ENCODE measurements around the gene MAP4K4.

The MAP4K4 gene

DNA sequence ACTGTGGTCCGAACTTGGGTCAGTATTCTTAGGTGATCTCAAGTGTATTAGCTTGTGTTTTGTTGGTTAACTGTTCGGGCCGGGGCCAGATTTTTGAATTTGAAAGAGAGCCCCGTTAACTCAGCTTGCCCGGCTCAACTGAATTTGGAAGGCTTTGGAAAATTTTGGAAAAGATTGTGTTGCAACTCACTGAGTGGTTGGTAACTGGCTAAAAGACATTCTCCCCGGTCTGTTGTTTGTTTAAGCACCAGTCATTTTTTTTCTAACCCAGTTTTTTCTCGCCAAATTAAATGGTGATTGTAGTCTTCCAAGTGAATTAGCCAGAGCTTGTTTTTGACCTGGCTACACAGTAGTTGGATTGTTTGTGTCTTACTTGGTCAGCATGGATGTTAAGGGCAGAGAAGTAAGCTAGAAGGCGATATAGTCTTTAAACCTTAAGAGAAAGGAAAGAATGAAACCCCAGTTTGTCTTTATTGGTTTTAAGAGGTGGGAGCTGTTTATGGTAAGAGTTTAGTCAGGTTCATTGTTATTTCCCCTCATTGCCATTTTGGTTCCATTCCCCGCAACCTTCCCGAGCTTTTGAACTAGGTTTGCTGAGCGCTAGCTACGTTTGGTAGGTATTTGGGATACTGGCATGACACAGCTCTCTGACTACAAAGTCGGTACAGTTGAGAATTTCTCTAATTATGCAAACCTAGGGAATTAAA, 2.4 kb downstream of the MAP4K4 start:
- Mint-ChIP-seq H3K4me1 (ENCODE audit: low read depth) (peaks cover 44% of the 10 kb centered on the region), H3K36me3 (ENCODE audit: low read depth) (peaks cover 22% of the 10 kb centered on the region)

DNA sequence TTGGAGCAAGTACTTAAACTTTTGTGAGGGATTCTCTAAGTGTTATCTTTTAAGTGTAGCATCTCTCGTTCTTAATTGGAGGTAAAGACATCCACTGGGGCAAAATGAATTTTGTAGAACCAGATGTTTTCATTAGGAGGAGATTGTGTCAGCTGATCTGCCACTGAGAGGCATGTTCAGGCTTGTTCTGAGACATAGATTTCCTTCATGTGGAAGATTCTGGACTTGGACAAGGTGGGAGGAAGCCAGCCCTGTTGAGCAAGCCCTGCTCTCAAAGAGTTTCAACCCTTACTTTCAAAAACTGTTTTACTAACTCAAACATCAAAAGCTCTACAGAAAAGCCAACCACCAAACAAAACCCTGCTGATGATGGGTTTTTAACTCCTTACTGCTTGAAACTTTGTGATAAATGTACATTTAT, 6.5 kb downstream of the MAP4K4 start:
- Mint-ChIP-seq H3K4me3 (peak overlapping the region; percentile 78), H3K27me3 (ENCODE audit: low read depth) (no peaks in the 10 kb centered on the region), H3K4me1 (ENCODE audit: low read depth) (peaks cover 62% of the 10 kb centered on the region), H3K9me3 (no peaks in the 10 kb centered on the region), H3K36me3 (ENCODE audit: low read depth) (peaks cover 35% of the 10 kb centered on the region), H3K27ac (peak overlapping the region; percentile 88)

More for the DNA sequence above, 2.4 kb downstream of the MAP4K4 start:
- H3K27ac Mint-ChIP-seq: no peak overlapping the region
- H3K4me3 Mint-ChIP-seq: no peak overlapping the region
- H3K27me3 Mint-ChIP-seq (ENCODE audit: low read depth): no peaks in the 10 kb centered on the region
- H3K9me3 Mint-ChIP-seq: no peaks in the 10 kb centered on the region

DNA sequence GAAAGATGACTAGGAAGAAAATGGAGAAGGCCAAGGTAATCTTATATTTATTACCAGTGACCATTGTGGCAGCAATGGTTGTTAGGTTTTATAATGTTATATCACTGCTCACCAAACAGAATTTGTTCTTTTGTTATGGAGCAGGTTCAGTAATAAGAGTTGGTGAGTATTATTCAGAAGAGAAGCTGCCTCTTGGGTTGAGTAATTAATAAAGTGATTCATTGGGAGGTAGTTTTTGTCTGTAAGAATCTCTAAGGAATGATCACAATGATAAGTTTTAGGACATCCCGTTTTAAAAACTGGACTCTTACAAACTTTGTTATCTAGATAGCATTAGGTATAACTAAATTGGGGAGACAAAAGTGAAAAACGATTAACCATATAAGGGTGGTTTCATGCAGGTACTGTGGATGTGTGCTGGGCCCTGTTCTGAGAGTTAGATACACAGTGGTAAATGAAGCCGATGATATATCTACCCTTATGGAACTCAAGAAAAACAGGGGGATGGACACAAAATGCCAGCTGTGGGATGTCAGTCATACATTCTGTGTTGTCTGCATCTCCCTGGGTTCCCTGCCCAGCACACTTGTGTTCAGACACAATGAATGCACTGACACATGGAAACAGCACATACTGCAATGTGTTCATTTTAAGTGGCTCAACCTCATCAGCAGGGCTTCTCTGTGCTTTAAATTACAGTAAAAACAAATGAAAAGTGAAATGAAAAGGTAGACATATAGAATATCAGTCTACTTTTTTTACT, 7.5 kb downstream of the MAP4K4 start:
- no peaks in the 10 kb centered on the region for H3K27me3 Mint-ChIP-seq (ENCODE audit: low read depth)
- H3K4me1 Mint-ChIP-seq (ENCODE audit: low read depth): peaks cover 64% of the 10 kb centered on the region
- H3K36me3 Mint-ChIP-seq (ENCODE audit: low read depth): peaks cover 36% of the 10 kb centered on the region
- peak overlapping the region; percentile 49 for H3K4me3 Mint-ChIP-seq
- peak overlapping the region; percentile 53 for H3K27ac Mint-ChIP-seq
- no peaks in the 10 kb centered on the region for H3K9me3 Mint-ChIP-seq

DNA sequence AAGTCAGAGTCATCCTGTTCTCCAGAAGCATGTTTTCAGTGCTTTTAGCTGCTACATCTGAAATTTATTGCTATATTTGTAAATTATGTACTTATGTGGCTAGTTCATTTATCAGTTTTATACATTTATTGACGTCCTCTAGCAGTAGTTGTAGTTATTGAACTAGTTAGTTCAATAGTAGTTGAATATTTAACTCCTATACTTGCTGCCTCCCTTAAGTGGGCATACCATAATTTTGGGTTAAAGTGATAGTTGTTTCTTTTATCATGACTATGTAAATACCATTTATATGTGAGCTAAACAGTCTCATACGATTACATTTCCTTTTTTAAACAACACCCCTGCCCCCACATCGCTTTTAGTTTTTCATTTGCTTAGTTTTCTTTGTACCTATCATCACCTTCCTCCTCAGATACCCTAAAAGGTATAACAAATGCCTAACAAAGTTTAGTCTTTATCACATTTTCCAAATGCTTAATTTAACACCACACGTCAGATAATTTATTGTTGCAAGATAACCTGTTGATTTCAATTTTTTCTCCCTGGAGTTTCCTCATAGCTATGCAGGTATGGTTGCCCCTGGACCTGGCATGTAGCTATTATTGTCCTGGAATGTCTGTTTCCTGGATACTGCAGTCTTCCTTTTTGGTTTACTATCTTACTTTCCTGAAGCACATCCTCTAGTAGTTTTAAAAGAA, 8.8 kb downstream of the MAP4K4 start:
- Mint-ChIP-seq H3K27ac (peak overlapping the region; percentile 64), H3K27me3 (ENCODE audit: low read depth) (no peaks in the 10 kb centered on the region), H3K4me1 (ENCODE audit: low read depth) (peaks cover 66% of the 10 kb centered on the region), H3K36me3 (ENCODE audit: low read depth) (peaks cover 34% of the 10 kb centered on the region), H3K9me3 (no peaks in the 10 kb centered on the region), H3K4me3 (peak overlapping the region; percentile 66)

DNA sequence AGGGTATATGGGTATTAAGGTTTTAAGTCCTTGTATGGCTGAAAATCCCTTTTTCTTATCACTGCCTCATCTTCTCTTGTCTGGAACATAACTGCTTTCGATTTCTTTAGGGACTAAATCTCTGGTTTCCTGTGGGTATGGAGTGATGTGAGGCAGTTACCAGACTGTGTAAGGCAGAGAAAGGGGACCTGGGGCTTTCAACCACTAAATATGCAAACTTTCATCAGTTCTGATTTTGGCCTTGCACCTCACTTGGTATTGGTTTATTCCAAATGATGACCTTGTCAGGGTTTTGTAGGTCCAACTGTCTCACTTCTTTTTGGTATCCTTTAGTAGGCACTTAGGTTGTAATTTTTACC, 9.3 kb downstream of the MAP4K4 start:
- Mint-ChIP-seq H3K4me1 (ENCODE audit: low read depth) (peaks cover 66% of the 10 kb centered on the region), H3K27ac (peak overlapping the region; percentile 64), H3K27me3 (ENCODE audit: low read depth) (no peaks in the 10 kb centered on the region), H3K9me3 (no peaks in the 10 kb centered on the region), H3K4me3 (peak overlapping the region; percentile 66), H3K36me3 (ENCODE audit: low read depth) (peaks cover 33% of the 10 kb centered on the region)

DNA sequence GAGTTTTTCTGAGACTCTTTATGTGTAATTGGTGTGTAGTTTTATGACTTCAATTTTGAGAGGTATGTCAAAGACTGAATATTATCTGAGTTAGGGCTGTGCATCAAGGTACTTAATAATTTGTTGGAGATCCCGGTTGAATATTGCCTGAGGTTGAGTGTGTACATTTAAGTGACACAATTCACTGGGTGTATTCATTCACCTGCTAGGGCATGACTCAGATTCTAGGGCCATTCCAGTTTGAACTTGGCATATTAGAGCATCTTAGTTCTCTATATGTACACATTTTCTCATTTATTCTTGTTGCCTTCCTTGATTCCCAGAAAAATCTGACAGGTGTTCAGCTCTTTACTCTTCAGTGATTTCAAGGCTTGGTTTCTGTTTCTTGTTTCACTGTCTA, 12.5 kb downstream of the MAP4K4 start:
- H3K4me1 Mint-ChIP-seq (ENCODE audit: low read depth): peaks cover 53% of the 10 kb centered on the region
- H3K4me3 Mint-ChIP-seq: peak overlapping the region; percentile 13
- H3K27ac Mint-ChIP-seq: peak overlapping the region; percentile 42
- peaks cover 23% of the 10 kb centered on the region for H3K36me3 Mint-ChIP-seq (ENCODE audit: low read depth)
- H3K9me3 Mint-ChIP-seq: no peaks in the 10 kb centered on the region
- H3K27me3 Mint-ChIP-seq (ENCODE audit: low read depth): no peaks in the 10 kb centered on the region

DNA sequence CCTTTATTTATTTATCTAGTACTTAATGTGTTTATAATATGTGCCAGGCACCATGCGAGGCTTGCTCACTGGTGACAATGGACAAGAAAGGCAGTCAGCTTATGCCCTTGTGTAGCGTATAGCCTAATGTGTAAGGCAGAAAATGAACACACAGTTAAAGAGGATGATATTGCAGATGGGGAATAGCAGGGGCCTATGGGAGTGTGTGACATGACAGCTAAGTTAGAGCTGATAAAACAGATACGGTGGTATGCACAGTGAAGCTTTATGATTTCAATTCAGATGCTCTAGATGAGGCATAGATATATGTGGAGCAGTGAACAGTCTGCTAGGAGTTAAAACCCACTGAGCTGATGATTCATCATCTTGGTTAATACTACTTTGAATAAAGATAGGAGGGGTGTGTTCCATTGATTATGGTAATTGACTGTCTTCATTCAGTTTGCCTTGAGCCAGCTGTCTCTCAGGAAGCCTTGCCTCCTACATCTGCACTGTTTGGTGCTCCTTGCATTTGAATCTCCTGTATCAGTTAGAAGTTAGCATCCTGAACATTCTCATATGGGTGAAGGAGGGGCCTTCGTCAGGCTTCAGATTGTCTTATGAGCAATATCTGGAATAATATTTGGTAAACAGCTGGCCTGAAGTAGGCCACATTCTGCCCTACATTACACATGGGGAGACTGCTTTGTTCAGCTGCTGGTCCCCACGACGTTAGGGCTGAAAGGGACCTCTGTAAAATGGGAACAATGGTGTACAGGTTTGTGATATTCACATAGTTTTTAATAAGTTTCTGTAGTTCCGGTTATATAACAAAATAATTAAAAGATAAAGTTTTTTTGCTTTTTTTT, 13.2 kb downstream of the MAP4K4 start:
- Mint-ChIP-seq H3K27me3 (ENCODE audit: low read depth) (no peaks in the 10 kb centered on the region), H3K36me3 (ENCODE audit: low read depth) (peaks cover 21% of the 10 kb centered on the region), H3K4me1 (ENCODE audit: low read depth) (peaks cover 51% of the 10 kb centered on the region), H3K9me3 (no peaks in the 10 kb centered on the region), H3K27ac (peak overlapping the region; percentile 36), H3K4me3 (peak overlapping the region; percentile 27)

DNA sequence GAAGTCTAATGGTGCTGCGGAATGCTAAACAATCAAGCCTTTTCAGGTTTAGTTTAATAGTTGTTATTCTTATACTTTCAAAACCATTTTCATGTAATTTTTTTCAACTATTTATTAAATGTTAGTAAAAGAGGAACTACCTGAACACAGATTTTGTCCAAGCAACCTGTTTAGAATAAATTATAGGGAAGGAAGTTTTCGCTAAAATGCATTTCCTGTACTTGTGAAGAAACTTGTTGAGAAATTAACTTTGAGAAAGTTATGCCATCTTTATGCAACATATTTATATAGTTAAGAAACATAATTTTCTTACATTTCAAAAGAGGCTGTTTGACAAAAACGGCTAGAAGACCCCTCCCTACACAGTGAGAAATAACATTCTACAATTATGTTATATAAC, 16.6 kb downstream of the MAP4K4 start:
- H3K27me3 Mint-ChIP-seq (ENCODE audit: low read depth): no peaks in the 10 kb centered on the region
- H3K4me3 Mint-ChIP-seq: no peak overlapping the region
- no peak overlapping the region for H3K27ac Mint-ChIP-seq
- no peaks in the 10 kb centered on the region for H3K9me3 Mint-ChIP-seq
- peaks cover 63% of the 10 kb centered on the region for H3K4me1 Mint-ChIP-seq (ENCODE audit: low read depth)
- peaks cover 21% of the 10 kb centered on the region for H3K36me3 Mint-ChIP-seq (ENCODE audit: low read depth)

DNA sequence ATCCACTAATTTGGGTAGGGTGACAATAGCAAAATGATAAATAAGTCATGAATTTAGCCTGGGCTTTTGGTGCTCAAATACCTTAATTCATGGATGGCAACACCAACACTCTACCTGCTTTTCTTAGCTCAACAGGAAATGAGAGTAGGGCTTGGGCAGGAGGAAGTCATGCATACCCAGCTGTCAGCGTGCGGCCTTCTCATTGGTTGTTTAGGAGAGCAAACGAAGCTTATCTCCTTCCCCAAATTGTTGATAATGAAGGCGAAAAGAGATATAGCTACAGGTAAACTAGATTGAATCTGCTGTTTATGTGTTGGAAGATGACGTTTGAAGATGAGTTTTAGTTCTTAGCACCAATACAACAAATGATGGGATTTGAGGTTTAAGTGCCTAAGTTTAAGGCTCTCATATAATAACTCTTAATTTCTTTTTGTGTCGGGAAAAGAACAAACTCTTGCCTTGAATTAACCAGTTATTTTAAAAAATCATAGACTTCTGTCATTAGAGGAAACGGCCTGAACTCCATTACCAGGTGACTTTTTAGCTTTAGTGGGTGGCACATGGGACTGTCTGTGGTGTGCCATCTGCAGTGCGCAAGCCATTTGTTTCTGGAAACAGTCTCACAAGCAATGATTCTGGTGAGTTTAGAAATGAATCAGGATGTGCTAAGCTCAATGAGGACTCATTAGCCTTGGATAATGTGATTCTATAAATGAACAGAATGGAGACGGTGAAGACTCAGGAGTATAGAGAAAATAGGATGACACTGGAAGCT, 19.8 kb downstream of the MAP4K4 start:
- Mint-ChIP-seq H3K9me3 (no peaks in the 10 kb centered on the region), H3K4me1 (ENCODE audit: low read depth) (peaks cover 60% of the 10 kb centered on the region), H3K27ac (peak overlapping the region; percentile 82), H3K27me3 (ENCODE audit: low read depth) (no peaks in the 10 kb centered on the region), H3K36me3 (ENCODE audit: low read depth) (peaks cover 23% of the 10 kb centered on the region), H3K4me3 (peak overlapping the region; percentile 57)

DNA sequence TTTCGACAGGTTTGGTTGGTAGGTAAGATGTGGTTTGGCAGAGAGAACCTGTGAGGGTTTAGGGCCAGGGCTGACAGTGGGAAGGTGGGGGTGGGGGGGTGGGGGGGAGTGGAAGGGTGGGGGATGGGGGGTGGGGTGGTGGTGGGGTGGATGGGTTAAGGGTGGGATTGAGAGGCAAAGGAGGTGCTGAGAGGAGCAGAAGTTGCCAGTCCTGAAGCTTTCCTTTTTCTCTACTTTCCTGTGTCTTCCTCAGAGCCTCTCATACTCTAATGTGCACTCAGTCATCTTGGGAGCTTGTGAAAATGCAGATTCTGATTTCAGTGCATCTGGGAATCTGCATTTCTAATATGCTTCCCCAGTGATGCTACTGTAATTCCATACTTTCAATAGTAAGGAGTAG, 21.0 kb downstream of the MAP4K4 start:
- Mint-ChIP-seq H3K9me3 (no peaks in the 10 kb centered on the region), H3K4me3 (peak overlapping the region; percentile 59), H3K27ac (peak overlapping the region; percentile 82), H3K36me3 (ENCODE audit: low read depth) (peaks cover 26% of the 10 kb centered on the region), H3K4me1 (ENCODE audit: low read depth) (peaks cover 67% of the 10 kb centered on the region), H3K27me3 (ENCODE audit: low read depth) (no peaks in the 10 kb centered on the region)

DNA sequence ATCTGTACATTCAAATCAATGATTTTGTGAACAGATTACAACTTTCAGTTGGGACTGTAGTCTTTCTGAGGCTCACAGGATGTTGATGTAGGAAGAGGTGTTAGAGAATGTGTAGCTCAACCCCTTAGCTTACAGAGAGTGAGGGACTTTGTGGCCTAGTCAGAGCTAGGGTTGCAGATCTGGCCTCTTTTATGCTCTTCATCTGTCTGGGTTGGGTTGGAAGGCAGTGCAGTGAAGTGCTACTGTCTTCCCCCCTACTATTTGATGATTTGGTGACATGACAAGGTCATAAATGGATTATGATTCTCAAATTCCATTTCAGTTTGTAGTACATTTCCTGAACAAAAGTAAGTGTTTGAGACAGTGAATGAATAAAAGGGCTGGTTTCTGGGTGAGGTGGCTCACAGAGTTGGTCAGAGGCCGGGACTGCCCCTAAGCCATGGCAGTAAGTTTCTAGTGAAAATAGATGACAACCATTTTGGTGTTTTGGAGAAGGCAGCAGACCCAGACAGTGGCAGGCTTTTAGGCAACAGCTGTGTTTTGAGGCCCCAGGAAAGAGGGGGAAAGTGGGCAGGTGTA, 21.6 kb downstream of the MAP4K4 start:
- Mint-ChIP-seq H3K36me3 (ENCODE audit: low read depth) (peaks cover 29% of the 10 kb centered on the region), H3K27me3 (ENCODE audit: low read depth) (no peaks in the 10 kb centered on the region), H3K9me3 (no peaks in the 10 kb centered on the region), H3K4me3 (peak overlapping the region; percentile 59), H3K4me1 (ENCODE audit: low read depth) (peaks cover 70% of the 10 kb centered on the region), H3K27ac (peak overlapping the region; percentile 82)

DNA sequence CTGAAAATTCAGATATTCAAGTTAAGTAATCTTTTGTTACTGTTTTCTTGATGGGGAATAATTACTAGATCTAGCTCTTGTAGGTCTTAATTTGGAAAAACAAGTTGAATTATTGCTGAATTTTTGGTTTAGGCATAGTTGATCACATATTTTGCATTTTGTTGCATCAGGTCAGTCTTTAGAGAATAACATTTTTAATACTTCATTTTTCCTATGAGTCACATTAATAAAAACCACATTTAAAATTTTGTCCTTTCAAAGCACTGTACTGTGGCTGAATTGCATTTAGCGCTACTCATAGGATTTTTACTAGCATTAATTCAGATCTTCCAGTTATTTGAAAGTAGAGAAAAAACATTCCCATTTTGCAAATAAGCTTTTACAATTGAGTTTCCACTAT, 23.2 kb downstream of the MAP4K4 start:
- Mint-ChIP-seq H3K27ac (peak overlapping the region; percentile 34), H3K9me3 (no peaks in the 10 kb centered on the region), H3K36me3 (ENCODE audit: low read depth) (peaks cover 28% of the 10 kb centered on the region), H3K4me1 (ENCODE audit: low read depth) (peaks cover 76% of the 10 kb centered on the region), H3K4me3 (no peak overlapping the region), H3K27me3 (ENCODE audit: low read depth) (no peaks in the 10 kb centered on the region)

DNA sequence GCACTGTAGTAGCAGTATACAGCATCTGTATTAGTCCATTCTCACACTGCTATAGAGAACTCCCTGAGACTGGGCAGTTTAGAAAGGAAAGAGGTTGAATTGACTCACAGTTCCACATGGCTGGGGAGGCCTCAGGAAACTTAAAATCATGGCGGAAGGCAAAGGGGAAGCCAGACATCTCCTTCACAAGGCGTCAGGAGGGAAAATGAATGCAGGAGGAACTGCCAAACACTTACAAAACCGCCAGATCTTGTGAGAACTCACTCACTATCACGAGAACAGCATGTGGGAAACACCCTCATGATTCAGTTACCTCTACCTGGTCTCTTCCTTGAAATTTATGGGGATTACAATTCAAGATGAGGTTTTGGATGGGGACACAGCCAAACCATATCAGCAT, 25.4 kb downstream of the MAP4K4 start:
- Mint-ChIP-seq H3K4me3 (no peak overlapping the region), H3K27me3 (ENCODE audit: low read depth) (no peaks in the 10 kb centered on the region), H3K36me3 (ENCODE audit: low read depth) (peaks cover 28% of the 10 kb centered on the region), H3K9me3 (no peaks in the 10 kb centered on the region), H3K27ac (peak overlapping the region; percentile 86), H3K4me1 (ENCODE audit: low read depth) (peaks cover 69% of the 10 kb centered on the region)

All from T-helper 1 cell treated with Interleukin-12 subunit alpha and Interleukin-12 subunit beta and Interleukin-4 antibody, amounts not matched to agents 30 μg/mL and 1 μg/mL, for 36 hours (primary cell).